ENCODE measurements around the gene NUMA1.

- TF ChIP-seq CTCF (IDR thresholded peaks at IDR 0.05; ENCODE audit: low read depth, low read length, poor library complexity, severe bottlenecking) (no peak), EZH2phosphoT487 (IDR thresholded peaks at IDR 0.05; ENCODE audit: borderline replicate concordance, low read length) (no peak)
These were observed 4.6 kb downstream of the NUMA1 start for GRCh38 chr11:72075756-72076155.

Measured in DOHH2 (cell line).